HepG2 (cell line): ENCODE data around the gene DDX17. TPM values are rescaled to one million over a fixed set of nuclear protein-coding genes. Genes with fewer than 3 reads are reported as not detected.

ENCODE experiments used
- ATM ChIP-seq: fragments of 450-650 bp; IDR thresholded peaks from 2 replicates; pipeline ENCODE4 v1.7.1; 2017; ENCODE audit warnings: mild to moderate bottlenecking, borderline replicate concordance
- CENPBD1 ChIP-seq: sonication (generic); formaldehyde crosslinking; IDR thresholded peaks from 2 replicates; pipeline ENCODE4 v1.8.0; 2022; ENCODE audit warnings: missing genetic modification reagents, low read depth, mild to moderate bottlenecking, borderline replicate concordance
- DBP ChIP-seq: sonication (generic); formaldehyde crosslinking; IDR thresholded peaks from 2 replicates; pipeline ENCODE4 v1.4.0; 2020; ENCODE audit warnings: missing genetic modification reagents; ENCODE audit errors: not compliant biosample characterization
- GABPB1 ChIP-seq: IDR thresholded peaks from 2 replicates; pipeline ENCODE4 v1.6.1; 2016; ENCODE audit warnings: mild to moderate bottlenecking, missing genetic modification reagents, moderate library complexity, missing compliant biosample characterization
- HNF1B ChIP-seq: sonication (generic); formaldehyde crosslinking; IDR thresholded peaks from 2 replicates; pipeline ENCODE4 v1.5.1; 2020; ENCODE audit warnings: mild to moderate bottlenecking, moderate library complexity, missing genetic modification reagents
- KDM2A ChIP-seq: sonication (generic); formaldehyde crosslinking; IDR thresholded peaks from 2 replicates; pipeline ENCODE4 v1.4.0; 2020; ENCODE audit warnings: low read depth, missing genetic modification reagents, borderline replicate concordance
- KMT2B ChIP-seq: IDR thresholded peaks from 2 replicates; pipeline ENCODE4 v1.6.1; 2016; ENCODE audit warnings: missing genetic modification reagents, missing compliant biosample characterization
- MED1 ChIP-seq: sonication (generic); formaldehyde crosslinking; IDR thresholded peaks from 2 replicates; pipeline ENCODE4 v1.4.0; 2020; ENCODE audit warnings: missing genetic modification reagents
- MTA3 ChIP-seq: sonication (generic); formaldehyde crosslinking; IDR thresholded peaks from 2 replicates; pipeline ENCODE4 v1.4.0; 2020; ENCODE audit warnings: missing genetic modification reagents
- MTF2 ChIP-seq: sonication (generic); formaldehyde crosslinking; IDR thresholded peaks from 2 replicates; pipeline ENCODE4 v1.5.0; 2020; ENCODE audit warnings: missing genetic modification reagents, borderline replicate concordance
- NFRKB ChIP-seq: fragments of 450-650 bp; IDR thresholded peaks from 2 replicates; pipeline ENCODE4 v1.6.1; 2017
- PRDM10 ChIP-seq: sonication (generic); formaldehyde crosslinking; IDR thresholded peaks from 2 replicates; pipeline ENCODE4 v1.4.0; 2020; ENCODE audit warnings: low read depth, missing genetic modification reagents
- RBAK ChIP-seq: sonication (generic); formaldehyde crosslinking; IDR thresholded peaks from 2 replicates; pipeline ENCODE4 v1.5.1; 2020; ENCODE audit warnings: mild to moderate bottlenecking, missing genetic modification reagents
- RELA ChIP-seq: sonication (generic); formaldehyde crosslinking; IDR thresholded peaks from 2 replicates; pipeline ENCODE4 v1.4.0; 2020; ENCODE audit warnings: missing genetic modification reagents
- SRSF9 ChIP-seq: fragments of 200-400 bp; formaldehyde crosslinking; IDR thresholded peaks from 2 replicates; pipeline ENCODE4 v1.6.1; 2018; ENCODE audit warnings: borderline replicate concordance, mild to moderate bottlenecking, low read depth, low read length; ENCODE audit not compliant: insufficient read depth, poor library complexity, severe bottlenecking
- THRA ChIP-seq: sonication (generic); formaldehyde crosslinking; IDR thresholded peaks from 2 replicates; pipeline ENCODE4 v1.4.0; 2020; ENCODE audit warnings: missing genetic modification reagents, borderline replicate concordance
- ZNF225 ChIP-seq: sonication (generic); formaldehyde crosslinking; IDR thresholded peaks from 2 replicates; pipeline ENCODE4 v1.4.0; 2020; ENCODE audit warnings: mild to moderate bottlenecking, missing genetic modification reagents
- ZNF441 ChIP-seq: sonication (generic); formaldehyde crosslinking; IDR thresholded peaks from 2 replicates; pipeline ENCODE4 v1.7.0; 2021; ENCODE audit warnings: missing genetic modification reagents, borderline replicate concordance
- ZNF543 ChIP-seq: sonication (generic); formaldehyde crosslinking; IDR thresholded peaks from 2 replicates; pipeline ENCODE4 v1.4.0; 2020; ENCODE audit warnings: mild to moderate bottlenecking, missing genetic modification reagents
- ZNF546 ChIP-seq: sonication (generic); formaldehyde crosslinking; conservative IDR thresholded peaks from 2 replicates; pipeline ENCODE4 v1.8.1; 2023; ENCODE audit warnings: mild to moderate bottlenecking, missing genetic modification reagents
- ZSCAN22 ChIP-seq: sonication (generic); formaldehyde crosslinking; IDR thresholded peaks from 2 replicates; pipeline ENCODE4 v1.4.0; 2020; ENCODE audit warnings: mild to moderate bottlenecking, missing genetic modification reagents
- polyA plus RNA-seq, 8 experiments: library from polyadenylated mRNA; depleted of rRNA in 3 of 8; stranded (reverse) in 7 of 8; unstranded in 1 of 8; fragments of >200 nt; fragmentation: Illumina TruSeq in 4 of 8; extraction: Trizol in 4 of 8; gene quantifications; 2 replicates each; pipeline versions ENCODE4 v1.2.1 to v1.2.3, GENCODE V29; 2011 to 2016; ENCODE audit warnings: low read depth in 4 of 8, missing spikeins in 1 of 8, mixed read lengths in 1 of 8; ENCODE audit not compliant: insufficient read depth in 1 of 8
- total RNA-seq, 5 experiments: library from RNA; depleted of rRNA; stranded (reverse); fragments of >200 nt; fragmentation: Illumina TruSeq; extraction: Trizol; gene quantifications; 2 replicates each; pipeline ENCODE4 v1.2.3, GENCODE V29; 2016; ENCODE audit warnings: low read depth in 1 of 5

Gene DDX17
- total and polyA plus RNA-seq, 2 of the 13 experiments (the other 11 are each of a cell fraction or from before 2014, with no cell fraction given), result 238 to 344 TPM

- TF ChIP-seq DBP (CRISPR knock-in tag) (no peak), NFRKB (no peak), GABPB1 (CRISPR knock-in tag) (peak; percentile 54; the same call in 1 of the 2 replicates), SRSF9 (no peak), HNF1B (CRISPR knock-in tag) (no peak), MTF2 (CRISPR knock-in tag) (no peak), MED1 (CRISPR knock-in tag) (no peak), KMT2B (CRISPR knock-in tag) (no peak), THRA (no peak), ZNF543 (CRISPR knock-in tag) (no peak), RBAK (CRISPR knock-in tag) (no peak), CENPBD1 (CRISPR knock-in tag) (peak; percentile 72; the same call in 1 of the 2 replicates), RELA (CRISPR knock-in tag) (no peak), ZNF441 (CRISPR knock-in tag) (no peak), ATM (no peak), ZNF225 (CRISPR knock-in tag) (no peak), ZSCAN22 (no peak), ZNF546 (CRISPR knock-in tag) (no peak), MTA3 (no peak), PRDM10 (CRISPR knock-in tag) (no peak), KDM2A (CRISPR knock-in tag) (no peak)
These were observed 38.1 kb downstream of the DDX17 start, which contains the start of gene KDELR3 (continued) for GRCh38 chr22:38467904-38468442.
